Endothelial cell of umbilical vein (primary cell): Measurements from ENCODE around the gene ATP8B3.

ENCODE experiments used
- EZH2 ChIP-seq: IDR thresholded peaks from 2 replicates; pipeline ENCODE4 v1.6.1; 2012; ENCODE audit warnings: borderline replicate concordance, low read depth, mild to moderate bottlenecking, moderate library complexity, low read length, inconsistent platforms; ENCODE audit not compliant: severe bottlenecking
- POLR2A ChIP-seq: IDR thresholded peaks from 2 replicates; pipeline ENCODE4 v1.6.1; 2012; ENCODE audit warnings: low read depth, mild to moderate bottlenecking, control low read depth, low read length
- TF ChIP-seq, protein P1 (sequence below), 2 donors: IDR thresholded peaks; 1 replicate in 1 of 2; 2 replicates in 1 of 2; pipeline ENCODE4 v1.5.1; 2011; ENCODE audit warnings: low read length in 2 of 2, mild to moderate bottlenecking in 2 of 2, moderate library complexity in 2 of 2, control low read depth in 1 of 2, inconsistent platforms in 1 of 2, low read depth in 1 of 2; ENCODE audit not compliant: insufficient read depth in 1 of 2; ENCODE audit errors: extremely low read depth in 1 of 2

DNA sequence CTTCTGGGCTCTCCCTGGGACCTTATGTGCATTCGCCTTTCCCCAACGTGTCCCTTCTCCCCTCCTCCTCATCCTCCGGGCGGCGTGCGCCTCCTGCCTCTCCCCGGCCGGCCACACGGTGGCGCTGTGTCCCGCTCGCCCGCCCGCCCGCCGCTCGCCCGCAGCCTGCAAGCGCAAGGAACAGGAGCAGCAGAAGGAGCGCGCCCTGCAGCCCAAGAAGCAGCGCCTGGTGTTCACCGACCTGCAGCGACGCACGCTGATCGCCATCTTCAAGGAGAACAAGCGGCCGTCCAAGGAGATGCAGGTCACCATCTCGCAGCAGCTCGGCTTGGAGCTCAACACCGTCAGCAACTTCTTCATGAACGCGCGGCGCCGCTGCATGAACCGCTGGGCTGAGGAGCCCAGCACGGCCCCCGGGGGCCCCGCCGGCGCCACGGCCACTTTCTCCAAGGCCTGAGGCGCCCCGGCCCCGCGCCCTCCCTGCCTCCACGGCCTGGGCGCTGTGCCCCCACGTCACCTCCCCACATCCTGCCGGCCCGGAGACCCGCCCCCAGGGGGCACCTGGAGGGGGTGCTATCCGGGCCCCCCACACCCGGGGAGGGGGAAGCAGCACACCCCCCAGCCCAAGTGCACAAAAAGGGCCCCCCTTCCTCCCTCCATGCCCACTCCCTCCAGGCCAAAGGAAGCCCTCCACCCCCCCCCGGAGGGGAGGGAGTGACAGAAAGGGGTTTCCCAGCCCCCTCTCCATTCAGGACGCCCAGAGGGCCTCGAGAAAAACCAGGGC is 36.9 kb downstream of the ATP8B3 start:
- TF ChIP-seq, protein P1, sequence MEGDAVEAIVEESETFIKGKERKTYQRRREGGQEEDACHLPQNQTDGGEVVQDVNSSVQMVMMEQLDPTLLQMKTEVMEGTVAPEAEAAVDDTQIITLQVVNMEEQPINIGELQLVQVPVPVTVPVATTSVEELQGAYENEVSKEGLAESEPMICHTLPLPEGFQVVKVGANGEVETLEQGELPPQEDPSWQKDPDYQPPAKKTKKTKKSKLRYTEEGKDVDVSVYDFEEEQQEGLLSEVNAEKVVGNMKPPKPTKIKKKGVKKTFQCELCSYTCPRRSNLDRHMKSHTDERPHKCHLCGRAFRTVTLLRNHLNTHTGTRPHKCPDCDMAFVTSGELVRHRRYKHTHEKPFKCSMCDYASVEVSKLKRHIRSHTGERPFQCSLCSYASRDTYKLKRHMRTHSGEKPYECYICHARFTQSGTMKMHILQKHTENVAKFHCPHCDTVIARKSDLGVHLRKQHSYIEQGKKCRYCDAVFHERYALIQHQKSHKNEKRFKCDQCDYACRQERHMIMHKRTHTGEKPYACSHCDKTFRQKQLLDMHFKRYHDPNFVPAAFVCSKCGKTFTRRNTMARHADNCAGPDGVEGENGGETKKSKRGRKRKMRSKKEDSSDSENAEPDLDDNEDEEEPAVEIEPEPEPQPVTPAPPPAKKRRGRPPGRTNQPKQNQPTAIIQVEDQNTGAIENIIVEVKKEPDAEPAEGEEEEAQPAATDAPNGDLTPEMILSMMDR (IDR thresholded peaks at IDR 0.05; ENCODE audit: extremely low read depth in 1 of 2, insufficient read depth in 1 of 2, low read depth in 1 of 2, low read length in 2 of 2) = peak; percentile 39 to 64
- no peak for TF ChIP-seq EZH2
- TF ChIP-seq POLR2A = no peak
